ENCODE data around the gene XPR1.
"Not testable (repeated sequence)": the region's sequence is repeated elsewhere in the genome, so short reads cannot be mapped to it uniquely, and the experiment has no call there.

XPR1 gene

GRCh38 chr1:180727751-180728150 is 95.9 kb downstream of the XPR1 start:
- DNase-seq = not testable (repeated sequence)

- no peak for DNase-seq
These were observed 96.8 kb downstream of the XPR1 start for GRCh38 chr1:180728472-180729106.

- no peak for DNase-seq
These were observed 99.3 kb downstream of the XPR1 start for GRCh38 chr1:180731131-180731530.

- no peak for DNase-seq
These were observed 101.0 kb downstream of the XPR1 start for GRCh38 chr1:180732866-180733265.

- no peak for DNase-seq
These were observed 102.5 kb downstream of the XPR1 start for GRCh38 chr1:180734366-180734765.

- DNase-seq = no peak
These were observed 110.8 kb downstream of the XPR1 start for GRCh38 chr1:180742663-180743062.

- no peak for DNase-seq
These were observed 112.0 kb downstream of the XPR1 start for GRCh38 chr1:180743868-180744267.

- DNase-seq = no peak
These were observed 113.3 kb downstream of the XPR1 start for GRCh38 chr1:180745098-180745497.

- DNase-seq = no peak
These were observed 120.1 kb downstream of the XPR1 start for GRCh38 chr1:180751921-180752320.

GRCh38 chr1:180754453-180754852 is 122.6 kb downstream of the XPR1 start:
- DNase-seq = no peak

- no peak for DNase-seq
These were observed 125.8 kb downstream of the XPR1 start for GRCh38 chr1:180757657-180758056.

- no peak for DNase-seq
These were observed 131.0 kb downstream of the XPR1 start for GRCh38 chr1:180762796-180763195.

GRCh38 chr1:180765151-180765550 is 133.3 kb downstream of the XPR1 start:
- DNase-seq = no peak

GRCh38 chr1:180769889-180770288 is 138.1 kb downstream of the XPR1 start:
- no peak for DNase-seq

- no peak for DNase-seq
These were observed 141.5 kb downstream of the XPR1 start for GRCh38 chr1:180773210-180773865.

- DNase-seq = no peak
These were observed 144.0 kb downstream of the XPR1 start for GRCh38 chr1:180775801-180776200.

- DNase-seq = no peak
These were observed 145.4 kb downstream of the XPR1 start for GRCh38 chr1:180777072-180777689.

- DNase-seq = no peak
These were observed 147.1 kb downstream of the XPR1 start for GRCh38 chr1:180778782-180779398.

GRCh38 chr1:180779584-180779983 is 147.8 kb downstream of the XPR1 start:
- DNase-seq = no peak

GRCh38 chr1:180781718-180782117 is 149.9 kb downstream of the XPR1 start:
- no peak for DNase-seq

GRCh38 chr1:180785291-180785690 is 153.5 kb downstream of the XPR1 start:
- DNase-seq = no peak

- no peak for DNase-seq
These were observed 154.1 kb downstream of the XPR1 start for GRCh38 chr1:180785887-180786286.

GRCh38 chr1:180786624-180787023 is 154.8 kb downstream of the XPR1 start:
- no peak for DNase-seq

Measured in midbrain (tissue), 1 donor.